ENCODE measurements around the gene CHL1. TPM values are rescaled to one million over a fixed set of nuclear protein-coding genes. Genes with fewer than 3 reads are reported as not detected.

CHL1 gene
- total and polyA plus RNA-seq, 2 experiments from 2014 or later, result 1.4 to 1.9 TPM

- Mint-ChIP-seq H3K27ac (no peak overlapping the region), H3K27me3 (ENCODE audit: insufficient read depth, low read depth, poor library complexity) (no peaks in the 10 kb centered on the region), H3K4me1 (no peaks in the 10 kb centered on the region), H3K36me3 (ENCODE audit: low read depth) (peaks cover 16% of the 10 kb centered on the region; the same call in 2 of the 3 replicates), H3K9me3 (peaks cover 90% of the 10 kb centered on the region), H3K4me3 (no peak overlapping the region)
- no peaks in the 10 kb centered on the region for H3F3A ChIP-seq (replicated peaks; ENCODE audit: low read depth)
- H3K4me1 ChIP-seq (ENCODE audit: insufficient read depth), result no peaks in the 10 kb centered on the region
- DNase-seq (ENCODE audit: low spot score) (no peak), ATAC-seq (no peak)
- no peak overlapping the region for H3K4me2 ChIP-seq
- TF ChIP-seq REST (IDR thresholded peaks at IDR 0.05; ENCODE audit: unreplicated experiment) (no peak), EZH2 (IDR thresholded peaks at IDR 0.05; ENCODE audit: low read depth, unreplicated experiment) (no peak), ZNF462 (CRISPR knock-in tag; IDR thresholded peaks at IDR 0.05) (no peak), JUNB (IDR thresholded peaks at IDR 0.05; ENCODE audit: unreplicated experiment) (no peak), NANOG (IDR thresholded peaks at IDR 0.05; ENCODE audit: borderline replicate concordance) (no peak), ETS1 (IDR thresholded peaks at IDR 0.05) (no peak), ZNF331 (CRISPR knock-in tag; IDR thresholded peaks at IDR 0.05; ENCODE audit: low read depth) (no peak), POLR2AphosphoS5 (IDR thresholded peaks at IDR 0.05; ENCODE audit: low read depth) (no peak), STAT1 (IDR thresholded peaks at IDR 0.05; ENCODE audit: unreplicated experiment) (no peak), CREB1 (CRISPR knock-in tag; IDR thresholded peaks at IDR 0.05; ENCODE audit: low read depth) (no peak), ZNF114 (CRISPR knock-in tag; IDR thresholded peaks at IDR 0.05) (no peak), EZH2phosphoT487 (IDR thresholded peaks at IDR 0.05; ENCODE audit: unreplicated experiment) (no peak)
- TF ChIP-seq, protein P1, sequence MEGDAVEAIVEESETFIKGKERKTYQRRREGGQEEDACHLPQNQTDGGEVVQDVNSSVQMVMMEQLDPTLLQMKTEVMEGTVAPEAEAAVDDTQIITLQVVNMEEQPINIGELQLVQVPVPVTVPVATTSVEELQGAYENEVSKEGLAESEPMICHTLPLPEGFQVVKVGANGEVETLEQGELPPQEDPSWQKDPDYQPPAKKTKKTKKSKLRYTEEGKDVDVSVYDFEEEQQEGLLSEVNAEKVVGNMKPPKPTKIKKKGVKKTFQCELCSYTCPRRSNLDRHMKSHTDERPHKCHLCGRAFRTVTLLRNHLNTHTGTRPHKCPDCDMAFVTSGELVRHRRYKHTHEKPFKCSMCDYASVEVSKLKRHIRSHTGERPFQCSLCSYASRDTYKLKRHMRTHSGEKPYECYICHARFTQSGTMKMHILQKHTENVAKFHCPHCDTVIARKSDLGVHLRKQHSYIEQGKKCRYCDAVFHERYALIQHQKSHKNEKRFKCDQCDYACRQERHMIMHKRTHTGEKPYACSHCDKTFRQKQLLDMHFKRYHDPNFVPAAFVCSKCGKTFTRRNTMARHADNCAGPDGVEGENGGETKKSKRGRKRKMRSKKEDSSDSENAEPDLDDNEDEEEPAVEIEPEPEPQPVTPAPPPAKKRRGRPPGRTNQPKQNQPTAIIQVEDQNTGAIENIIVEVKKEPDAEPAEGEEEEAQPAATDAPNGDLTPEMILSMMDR (conservative IDR thresholded peaks at IDR 0.05; ENCODE audit: low read depth in 2 of 2), result no peak
- no peak overlapping the region for H2AFZ ChIP-seq
- no peaks in the 10 kb centered on the region for H3K79me2 ChIP-seq (replicated peaks; ENCODE audit: insufficient read depth)
- no peak overlapping the region for H3K27ac ChIP-seq (ENCODE audit: low read depth)
- peaks cover 12% of the 10 kb centered on the region; the same call in 1 of the 2 replicates for H3K27me3 ChIP-seq (ENCODE audit: insufficient read depth)
- H3K9me2 ChIP-seq (ENCODE audit: insufficient read depth), result no peaks in the 10 kb centered on the region
- H3K4me3 ChIP-seq, result no peak overlapping the region
- H3K36me3 ChIP-seq (ENCODE audit: insufficient read depth), result no peaks in the 10 kb centered on the region
- no peaks in the 10 kb centered on the region for H4K20me1 ChIP-seq (replicated peaks; ENCODE audit: insufficient read depth)
These were observed 230.6 kb downstream of the CHL1 start for GRCh38 chr3:427128-427527.
